ENCODE measurements around the gene NACA2. TPM values are rescaled to one million over a fixed set of nuclear protein-coding genes. Genes with fewer than 3 reads are reported as not detected.
"Not testable (repeated sequence)": the region's sequence is repeated elsewhere in the genome, so short reads cannot be mapped to it uniquely, and the experiment has no call there.

Gene NACA2
- polyA plus RNA-seq, 1 donor: 1.0 TPM

DNA sequence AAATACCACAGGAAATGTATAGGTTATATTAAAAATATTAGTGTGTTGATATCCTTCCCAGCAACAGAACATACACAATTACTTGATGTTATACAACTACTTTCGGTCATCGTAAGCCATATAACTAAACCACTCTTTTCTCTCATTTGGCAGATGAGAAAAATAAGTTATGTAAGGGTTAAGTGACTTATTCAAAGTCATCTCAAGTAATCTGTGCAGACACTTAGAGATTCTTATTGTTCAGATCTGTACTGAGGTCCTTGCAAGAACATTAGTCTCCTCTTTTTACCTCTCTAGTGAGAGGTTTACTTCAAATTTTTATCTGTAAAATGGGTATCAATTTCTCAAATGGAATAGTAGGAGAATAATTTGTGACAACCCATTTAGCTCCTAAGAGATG is 15.0 kb downstream of the NACA2 start:
- DNase-seq (ENCODE audit: low read depth): no peak

GRCh38 chr17:61575352-61575975 is 15.6 kb downstream of the NACA2 start:
- no peak for DNase-seq (ENCODE audit: low read depth)

DNA sequence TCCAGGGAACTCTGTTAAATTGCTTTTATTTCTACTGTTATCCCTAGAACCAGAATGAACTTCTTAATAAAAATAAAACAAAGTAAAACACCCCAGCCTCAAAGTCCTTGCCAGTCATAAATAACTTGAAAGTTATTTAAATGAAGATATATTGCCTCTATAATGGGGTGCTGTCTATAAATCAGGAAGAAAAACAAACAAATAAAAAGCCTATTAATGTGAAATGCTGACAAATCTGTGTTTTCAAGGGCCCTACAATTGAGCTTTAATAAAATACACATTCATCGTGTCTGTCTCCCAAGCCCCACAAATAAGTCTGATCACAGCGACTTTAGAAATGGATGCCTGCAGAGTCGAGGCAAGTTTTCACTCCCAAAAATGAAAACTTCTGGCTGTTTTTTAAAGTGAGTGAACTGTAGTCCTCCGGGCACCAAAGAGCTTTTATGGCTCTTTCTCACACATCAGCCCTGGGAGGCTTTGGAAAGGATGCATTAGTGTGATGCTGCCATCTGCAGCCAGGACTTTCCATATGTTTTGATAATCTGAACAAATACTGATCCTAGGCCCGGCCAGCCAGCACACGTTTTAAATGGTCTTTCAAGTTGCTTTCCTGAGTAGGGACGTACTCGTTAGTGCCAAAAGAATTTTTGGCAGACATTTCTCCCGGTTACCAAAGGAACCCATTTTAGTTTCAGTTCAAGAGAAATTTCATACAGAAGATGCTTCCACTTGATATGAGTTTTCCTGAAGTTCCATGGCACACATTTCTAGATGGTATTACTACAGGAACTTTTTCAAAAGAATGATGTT is 16.3 kb downstream of the NACA2 start:
- no peak for DNase-seq (ENCODE audit: low read depth)

- not testable (repeated sequence) for DNase-seq (ENCODE audit: low read depth)
Observed at GRCh38 chr17:61572547-61572946, 18.5 kb downstream of the NACA2 start.

DNA sequence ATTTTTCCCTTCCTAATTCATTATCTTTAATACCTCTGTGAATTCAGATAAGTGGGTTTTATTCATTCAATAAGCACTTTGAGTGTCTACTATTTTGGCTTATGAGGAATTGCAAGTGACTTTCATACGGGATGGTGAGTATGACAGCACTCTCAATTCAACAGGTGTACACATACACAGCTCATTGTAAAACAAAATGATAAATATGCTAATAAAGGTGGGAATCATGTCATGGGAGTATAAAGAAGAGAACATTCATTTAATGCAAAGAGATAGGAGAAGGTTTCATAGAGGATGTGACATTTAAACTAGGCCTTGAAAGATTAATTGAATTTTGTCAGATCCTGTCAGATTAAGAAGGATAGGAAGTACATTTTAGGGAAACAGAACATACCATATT is 19.4 kb downstream of the NACA2 start:
- no peak for DNase-seq (ENCODE audit: low read depth)

- no peak for DNase-seq (ENCODE audit: low read depth)
Observed at GRCh38 chr17:61570118-61570517, 20.9 kb downstream of the NACA2 start.

GRCh38 chr17:61569525-61569924 is 21.5 kb downstream of the NACA2 start:
- DNase-seq (ENCODE audit: low read depth): not testable (repeated sequence)

DNA sequence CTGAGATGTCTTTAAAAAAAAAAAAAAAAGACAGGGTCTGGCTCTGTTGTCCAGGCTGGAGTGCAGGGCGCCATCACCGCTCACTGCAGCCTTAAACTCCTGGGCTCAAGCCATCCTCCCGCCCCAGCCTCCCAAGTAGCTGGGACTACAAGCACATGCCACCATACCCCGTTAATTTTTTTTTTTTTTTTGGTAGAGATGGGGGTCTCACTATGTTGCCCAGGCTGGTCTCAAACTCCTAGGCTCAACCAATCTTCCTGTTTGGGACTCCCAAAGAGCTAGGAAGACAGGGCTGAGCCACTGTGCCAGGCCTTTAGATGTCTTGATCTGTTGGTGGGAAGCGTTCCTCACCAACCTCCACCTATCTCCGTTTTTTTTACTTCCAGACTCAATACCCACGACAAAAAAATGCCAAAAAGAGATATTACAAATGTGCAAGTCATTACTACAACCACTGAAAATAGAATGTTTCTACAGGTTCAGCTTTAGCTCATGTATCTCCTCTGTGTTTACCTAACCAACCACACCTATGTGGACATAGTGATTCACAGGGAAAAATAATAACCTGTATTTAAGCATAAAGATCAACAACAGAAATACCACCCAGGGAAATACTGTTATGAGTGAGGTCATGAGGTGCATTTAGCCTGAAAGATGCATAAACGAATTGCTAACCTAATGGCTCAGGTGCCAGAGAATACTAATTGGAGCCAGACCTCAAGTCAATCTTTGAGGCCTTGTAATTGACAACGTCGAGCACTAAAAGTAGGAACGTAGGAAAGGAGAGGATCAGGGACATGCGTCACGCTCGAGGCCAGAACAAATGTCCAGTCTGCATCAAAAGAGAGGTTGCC is 22.6 kb downstream of the NACA2 start:
- no peak for DNase-seq (ENCODE audit: low read depth)

- DNase-seq (ENCODE audit: low read depth): no peak
Observed at GRCh38 chr17:61567045-61567802, 23.8 kb downstream of the NACA2 start.

GRCh38 chr17:61566448-61566847 is 24.6 kb downstream of the NACA2 start:
- not testable (repeated sequence) for DNase-seq (ENCODE audit: low read depth)

DNA sequence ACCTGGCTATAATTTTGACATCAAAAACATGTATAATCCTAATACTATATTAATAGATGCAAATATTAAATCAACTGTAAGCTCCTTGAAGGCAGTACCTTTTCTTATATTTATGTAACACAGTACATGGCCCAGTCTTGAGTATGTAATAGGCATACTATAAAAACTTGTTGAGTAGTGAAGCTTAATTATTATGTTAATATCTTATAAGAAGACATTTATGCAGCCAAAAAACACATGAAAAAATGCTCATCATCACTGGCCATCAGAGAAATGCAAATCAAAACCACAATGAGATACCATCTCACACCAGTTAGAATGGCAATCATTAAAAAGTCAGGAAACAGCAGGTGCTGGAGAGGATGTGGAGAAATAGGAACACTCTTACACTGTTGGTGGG is 25.2 kb downstream of the NACA2 start:
- not testable (repeated sequence) for DNase-seq (ENCODE audit: low read depth)

DNA sequence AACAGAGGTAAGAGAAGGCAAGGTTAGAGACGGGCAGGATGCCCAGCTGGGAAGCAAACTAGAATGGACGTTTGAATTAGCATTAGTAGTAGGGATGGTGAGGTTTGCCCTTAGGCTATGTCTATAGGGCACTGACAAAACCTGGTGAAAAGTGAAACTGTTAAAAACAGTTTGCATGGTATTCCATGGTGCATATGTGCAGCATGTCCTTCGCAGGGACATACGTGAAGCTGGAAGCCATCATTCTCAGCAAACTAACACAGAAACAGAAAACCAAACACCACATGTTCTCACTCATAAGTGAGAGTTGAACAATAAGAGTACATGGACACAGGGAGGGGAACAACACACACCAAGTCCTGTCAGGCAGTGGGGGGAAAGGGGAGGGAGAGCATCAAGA is 25.8 kb downstream of the NACA2 start:
- DNase-seq (ENCODE audit: low read depth): no peak

DNA sequence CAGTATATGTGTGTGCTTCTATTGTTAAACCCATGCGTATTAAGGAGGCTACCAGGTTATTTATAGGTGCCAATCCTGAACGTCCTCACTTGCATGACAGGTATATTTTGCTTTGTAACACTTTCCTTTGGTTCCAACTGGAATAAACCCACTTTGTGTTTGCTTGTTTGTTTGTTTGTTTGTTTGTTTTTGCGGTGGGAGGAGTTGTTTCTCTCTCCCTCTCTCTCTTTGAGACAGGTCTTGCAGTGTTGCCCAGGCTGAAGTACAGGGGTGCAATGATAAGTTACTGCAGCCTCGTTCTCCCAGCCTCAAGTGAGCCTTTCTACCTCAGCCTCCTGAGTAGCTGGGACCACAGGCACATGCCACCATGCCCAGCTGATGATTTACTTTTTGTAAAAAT is 28.7 kb downstream of the NACA2 start:
- no peak for DNase-seq (ENCODE audit: low read depth)

- DNase-seq (ENCODE audit: low read depth): no peak
Observed at GRCh38 chr17:61561354-61561753, 29.7 kb downstream of the NACA2 start.

GRCh38 chr17:61560071-61560470 is 30.9 kb downstream of the NACA2 start:
- DNase-seq (ENCODE audit: low read depth): no peak

GRCh38 chr17:61556224-61557188 is 34.5 kb downstream of the NACA2 start:
- DNase-seq (ENCODE audit: low read depth): no peak

- no peak for DNase-seq (ENCODE audit: low read depth)
Observed at GRCh38 chr17:61555127-61555566, 35.9 kb downstream of the NACA2 start.

DNA sequence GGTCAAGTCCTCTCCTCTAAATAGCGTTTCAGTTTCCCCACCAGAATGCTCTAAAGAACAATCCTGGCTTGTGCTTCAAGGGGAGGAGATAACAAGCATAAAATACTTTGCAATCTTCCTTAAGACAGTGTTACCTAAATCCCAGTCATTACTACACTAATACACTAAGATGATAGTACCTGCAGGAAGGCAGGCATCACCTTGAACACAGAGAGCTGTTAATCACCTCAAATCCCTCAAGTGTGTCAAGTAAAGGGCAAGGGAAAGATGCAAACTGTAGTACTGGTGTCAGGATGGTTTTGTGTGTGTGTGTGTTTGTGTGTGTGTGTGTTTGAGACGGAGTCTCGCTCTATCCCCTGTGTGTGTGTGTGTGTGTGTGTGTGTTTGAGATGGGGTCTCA is 36.8 kb downstream of the NACA2 start:
- no peak for DNase-seq (ENCODE audit: low read depth)

DNA sequence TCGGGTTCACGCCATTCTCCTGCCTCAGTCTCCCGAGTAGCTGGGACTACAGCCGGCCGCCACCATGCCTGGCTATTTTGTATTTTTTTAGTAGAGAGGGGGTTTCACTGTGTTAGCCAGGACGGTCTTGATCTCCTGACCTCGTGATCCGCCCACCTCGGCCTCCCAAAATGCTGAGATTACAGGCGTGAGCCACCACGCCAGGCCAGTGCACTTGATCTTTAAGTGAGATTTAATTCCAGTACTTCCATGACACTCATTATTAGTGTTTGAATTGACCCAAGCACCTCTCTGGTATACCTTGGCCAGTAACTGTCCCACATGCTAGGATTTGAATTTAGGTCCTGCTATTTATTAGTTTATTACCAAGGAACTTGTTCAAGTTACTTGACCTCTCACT is 38.5 kb downstream of the NACA2 start:
- not testable (repeated sequence) for DNase-seq (ENCODE audit: low read depth)

DNA sequence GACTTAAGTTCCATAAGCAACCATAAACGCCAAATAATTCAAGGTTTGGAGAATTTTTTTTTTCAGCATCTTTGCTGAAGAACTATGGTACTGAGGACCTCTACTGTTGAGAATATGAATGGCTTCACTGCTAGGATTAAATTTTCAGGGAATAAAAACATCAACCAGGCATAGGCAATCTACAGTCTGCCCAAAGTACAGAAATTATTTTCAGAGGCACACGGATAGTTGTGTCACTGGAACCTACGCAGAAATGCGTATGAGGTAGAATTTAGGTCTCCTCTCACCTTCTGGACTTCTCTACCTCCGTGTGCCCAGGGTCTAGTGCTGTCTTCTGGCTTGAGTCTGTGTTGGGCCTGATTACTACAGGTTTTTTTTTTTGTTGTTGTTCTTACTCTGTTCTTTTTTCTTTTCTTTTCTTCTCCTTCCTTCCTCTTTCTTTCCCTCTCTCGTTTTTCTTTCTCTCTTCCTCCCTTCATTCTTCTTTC is 39.7 kb downstream of the NACA2 start:
- DNase-seq (ENCODE audit: low read depth): peak; percentile 19

Measured in forelimb muscle (tissue), 1 donor.